NCI-H1694 (cell line): Measurements from ENCODE around the gene PYGB.

ENCODE experiments used
- DNase-seq: peaks from one replicate; lab custom pipeline; 2025; lab: John Stamatoyannopoulos, UW

The PYGB gene

GRCh38 chr20:25247956-25248785, at the start of gene PYGB:
Gene PYGB, plus strand, starts transcription at chr20:25248085. Its CDS starts 94 bp downstream, at chr20:25248179.
- DNase-seq = peak; percentile 20

GRCh38 chr20:25198663-25199383, 49.1 kb upstream of the PYGB start:
- no peak for DNase-seq

GRCh38 chr20:25199473-25200260, 48.2 kb upstream of the PYGB start:
- no peak for DNase-seq

- DNase-seq = no peak
Observed at GRCh38 chr20:25203089-25203488, 44.8 kb upstream of the PYGB start.

GRCh38 chr20:25203871-25204320, 44.0 kb upstream of the PYGB start:
- no peak for DNase-seq

- no peak for DNase-seq
Observed at GRCh38 chr20:25204550-25205276, 43.2 kb upstream of the PYGB start.

GRCh38 chr20:25205277-25206062, 42.4 kb upstream of the PYGB start:
- no peak for DNase-seq

GRCh38 chr20:25206063-25206403, 41.9 kb upstream of the PYGB start:
- DNase-seq = no peak

- no peak for DNase-seq
Observed at GRCh38 chr20:25206548-25206947, 41.3 kb upstream of the PYGB start.

GRCh38 chr20:25207149-25207959, 40.5 kb upstream of the PYGB start:
- DNase-seq = no peak

GRCh38 chr20:25207960-25208534, 39.8 kb upstream of the PYGB start:
- no peak for DNase-seq

GRCh38 chr20:25209400-25209799, 38.5 kb upstream of the PYGB start:
- DNase-seq = no peak

GRCh38 chr20:25209911-25210310, 38.0 kb upstream of the PYGB start:
- DNase-seq = no peak

GRCh38 chr20:25211273-25211672, 36.6 kb upstream of the PYGB start:
- no peak for DNase-seq

- no peak for DNase-seq
Observed at GRCh38 chr20:25212242-25212641, 35.6 kb upstream of the PYGB start.

- no peak for DNase-seq
Observed at GRCh38 chr20:25213566-25214425, 34.1 kb upstream of the PYGB start.

GRCh38 chr20:25214426-25214790, 33.5 kb upstream of the PYGB start:
- no peak for DNase-seq

GRCh38 chr20:25214819-25215218, 33.1 kb upstream of the PYGB start:
- no peak for DNase-seq

GRCh38 chr20:25215521-25215920, 32.4 kb upstream of the PYGB start:
- DNase-seq = no peak
